HG03354 (cell line): Measurements from ENCODE around the gene NHLRC2.

ENCODE experiments used
- ATAC-seq: cut with Tn5 transposase; IDR thresholded peaks from one replicate; pipeline ENCODE4 v1.9.1; 2021; ENCODE audit warnings: mild to moderate bottlenecking; ENCODE audit not compliant: unreplicated experiment, poor library complexity, severe bottlenecking

Gene NHLRC2

GRCh38 chr10:113858541-113858940 lies 4.1 kb downstream of the NHLRC2 start:
- no peak for ATAC-seq

GRCh38 chr10:113859261-113859660 lies 4.8 kb downstream of the NHLRC2 start:
- ATAC-seq, result peak; percentile 40

- no peak for ATAC-seq
These were observed 11.4 kb downstream of the NHLRC2 start for GRCh38 chr10:113865901-113866300.

- no peak for ATAC-seq
These were observed 12.3 kb downstream of the NHLRC2 start for GRCh38 chr10:113866551-113867394.

- ATAC-seq, result no peak
These were observed 13.4 kb downstream of the NHLRC2 start for GRCh38 chr10:113867904-113868303.

GRCh38 chr10:113869789-113870188 lies 15.3 kb downstream of the NHLRC2 start:
- no peak for ATAC-seq

- ATAC-seq, result no peak
These were observed 17.9 kb downstream of the NHLRC2 start for GRCh38 chr10:113872139-113873030.

- ATAC-seq, result no peak
These were observed 20.8 kb downstream of the NHLRC2 start for GRCh38 chr10:113875212-113875611.

GRCh38 chr10:113876461-113876860 lies 22.0 kb downstream of the NHLRC2 start:
- no peak for ATAC-seq

- peak; percentile 80 for ATAC-seq
These were observed 25.2 kb downstream of the NHLRC2 start for GRCh38 chr10:113879691-113880090.

- no peak for ATAC-seq
These were observed 25.8 kb downstream of the NHLRC2 start for GRCh38 chr10:113880236-113880635.

GRCh38 chr10:113882240-113882639 lies 27.8 kb downstream of the NHLRC2 start:
- no peak for ATAC-seq

GRCh38 chr10:113889911-113890310 lies 35.5 kb downstream of the NHLRC2 start:
- no peak for ATAC-seq

- ATAC-seq, result no peak
These were observed 36.3 kb downstream of the NHLRC2 start for GRCh38 chr10:113890769-113891168.

- ATAC-seq, result no peak
These were observed 37.0 kb downstream of the NHLRC2 start for GRCh38 chr10:113891476-113891875.

GRCh38 chr10:113893570-113893969 lies 39.1 kb downstream of the NHLRC2 start:
- no peak for ATAC-seq

GRCh38 chr10:113894581-113894980 lies 40.1 kb downstream of the NHLRC2 start:
- no peak for ATAC-seq

GRCh38 chr10:113895018-113895417 lies 40.6 kb downstream of the NHLRC2 start:
- no peak for ATAC-seq

GRCh38 chr10:113897693-113898618 lies 43.5 kb downstream of the NHLRC2 start:
- no peak for ATAC-seq
